WTC11 (cell line): Measurements from ENCODE around the gene ATP5PB. TPM values are rescaled to one million over a fixed set of nuclear protein-coding genes. Genes with fewer than 3 reads are reported as not detected.

ENCODE experiments used
- ATAC-seq: fragments of 200-7000 bp; cut with Tn5 transposase; 2 replicates; pipeline ENCODE4 v1.10.0; 2021; ENCODE audit warnings: mild to moderate bottlenecking, moderate library complexity
- CTCF ChIA-PET: fragments of 300-600 bp; sonication (Branson Sonifier 250); formaldehyde crosslinking; loops from one replicate; lab custom pipeline; 2021; ENCODE audit warnings: antibody characterized with exemption; lab: Charles Lee
- POLR2A ChIA-PET: fragments of 350-600 bp; sonication (Branson Sonifier 250); formaldehyde crosslinking; loops from one replicate; lab custom pipeline; 2021; ENCODE audit warnings: antibody characterized with exemption; lab: Charles Lee
- DNase-seq: peaks from one replicate; pipeline ENCODE4 v3.0.0; 2021; ENCODE audit warnings: low spot score
- H3K27ac Mint-ChIP-seq: 2 replicates; pipeline ENCODE4 v1.8.0; 2021; ENCODE audit warnings: mixed read lengths
- H3K27me3 Mint-ChIP-seq: 2 replicates; pipeline ENCODE4 v1.8.0; 2021; ENCODE audit warnings: low read depth, mild to moderate bottlenecking, moderate library complexity, mixed read lengths
- H3K36me3 Mint-ChIP-seq: 2 replicates; pipeline ENCODE4 v1.8.0; 2021; ENCODE audit warnings: mixed read lengths
- H3K4me1 Mint-ChIP-seq: 2 replicates; pipeline ENCODE4 v1.8.0; 2022; ENCODE audit warnings: mixed read lengths
- H3K4me3 Mint-ChIP-seq: 2 replicates; pipeline ENCODE4 v1.8.0; 2021; ENCODE audit warnings: mild to moderate bottlenecking, moderate library complexity, mixed read lengths
- H3K9me3 Mint-ChIP-seq: 2 replicates; pipeline ENCODE4 v1.8.0; 2021; ENCODE audit warnings: mixed read lengths
- CREM ChIP-seq: sonication (generic); formaldehyde crosslinking; IDR thresholded peaks from 2 replicates; pipeline ENCODE4 v1.8.1; 2022; ENCODE audit warnings: mild to moderate bottlenecking, missing genetic modification reagents, moderate library complexity
- ELF4 ChIP-seq: sonication (generic); formaldehyde crosslinking; IDR thresholded peaks from 2 replicates; pipeline ENCODE4 v1.8.1; 2022; ENCODE audit warnings: low read depth, mild to moderate bottlenecking, moderate library complexity, missing genetic modification reagents
- EMX1 ChIP-seq: fragments of 250-450 bp; sonication (Bioruptor Pico); IDR thresholded peaks from 2 replicates; pipeline ENCODE4 v1.8.0; 2021; ENCODE audit warnings: mild to moderate bottlenecking
- ESRRA ChIP-seq: sonication (generic); formaldehyde crosslinking; IDR thresholded peaks from 2 replicates; pipeline ENCODE4 v1.8.1; 2022; ENCODE audit warnings: mild to moderate bottlenecking, missing genetic modification reagents, borderline replicate concordance
- FOXP4 ChIP-seq: sonication (generic); formaldehyde crosslinking; IDR thresholded peaks from 2 replicates; pipeline ENCODE4 v1.8.0; 2022; ENCODE audit warnings: mild to moderate bottlenecking, missing genetic modification reagents
- HMGA2 ChIP-seq: fragments of 250-450 bp; sonication (Bioruptor Pico); IDR thresholded peaks from 2 replicates; pipeline ENCODE4 v1.4.0; 2021; ENCODE audit warnings: mild to moderate bottlenecking, moderate library complexity
- NFYB ChIP-seq: sonication (generic); formaldehyde crosslinking; conservative IDR thresholded peaks from 2 replicates; pipeline ENCODE4 v1.8.0; 2022; ENCODE audit warnings: low read depth, missing genetic modification reagents
- PRRX2 ChIP-seq: fragments of 250-450 bp; sonication (Bioruptor Pico); IDR thresholded peaks from 2 replicates; pipeline ENCODE4 v1.8.0; 2021; ENCODE audit warnings: mild to moderate bottlenecking
- RORB ChIP-seq: fragments of 250-450 bp; sonication (Bioruptor Pico); IDR thresholded peaks from 2 replicates; pipeline ENCODE4 v1.9.0; 2021; ENCODE audit warnings: mild to moderate bottlenecking
- TCF7 ChIP-seq: sonication (generic); formaldehyde crosslinking; IDR thresholded peaks from 2 replicates; pipeline ENCODE4 v1.8.0; 2022; ENCODE audit warnings: mild to moderate bottlenecking, low read depth, missing genetic modification reagents, moderate library complexity
- ZNF263 ChIP-seq: sonication (generic); formaldehyde crosslinking; IDR thresholded peaks from 2 replicates; pipeline ENCODE4 v1.8.1; 2022; ENCODE audit warnings: low read depth, mild to moderate bottlenecking, moderate library complexity, missing genetic modification reagents
- ZNF317 ChIP-seq: sonication (generic); formaldehyde crosslinking; IDR thresholded peaks from 2 replicates; pipeline ENCODE4 v1.8.1; 2023; ENCODE audit warnings: low read depth, mild to moderate bottlenecking, moderate library complexity, missing genetic modification reagents, borderline replicate concordance
- ZNF396 ChIP-seq: fragments of 250-450 bp; sonication (Bioruptor Pico); IDR thresholded peaks from 2 replicates; pipeline ENCODE4 v1.8.0; 2021; ENCODE audit warnings: mild to moderate bottlenecking, moderate library complexity, borderline replicate concordance
- ZNF425 ChIP-seq: fragments of 250-450 bp; sonication (Bioruptor Pico); conservative IDR thresholded peaks from 2 replicates; pipeline ENCODE4 v1.9.0; 2021; ENCODE audit warnings: mild to moderate bottlenecking
- ZNF512 ChIP-seq: sonication (generic); formaldehyde crosslinking; IDR thresholded peaks from 2 replicates; pipeline ENCODE4 v1.8.1; 2022; ENCODE audit warnings: missing genetic modification reagents, borderline replicate concordance
- ZNF532 ChIP-seq: fragments of 250-450 bp; sonication (Bioruptor Pico); IDR thresholded peaks from 2 replicates; pipeline ENCODE4 v1.9.0; 2021; ENCODE audit warnings: mild to moderate bottlenecking, borderline replicate concordance
- total RNA-seq: library from RNA; stranded (reverse); gene quantifications from 3 replicates; pipeline ENCODE4 v1.2.3, GENCODE V29; 2021
- TF ChIP-seq, protein P1 (sequence below): sonication (generic); formaldehyde crosslinking; IDR thresholded peaks from 2 replicates; pipeline ENCODE4 v1.8.0; 2023; ENCODE audit warnings: mild to moderate bottlenecking, missing genetic modification reagents

ATP5PB gene
- total RNA-seq, 1 experiment from 2014 or later = 284 TPM

GRCh38 chr1:111466480-111466879 is 17.2 kb downstream of the ATP5PB start:
- H3K4me3 Mint-ChIP-seq = no peak overlapping the region
- ATAC-seq (no peak), DNase-seq (no peak)
- no peak overlapping the region for H3K27ac Mint-ChIP-seq
- TF ChIP-seq EMX1 (CRISPR knock-in tag) (no peak), ELF4 (CRISPR knock-in tag) (no peak)
- peaks cover 9% of the 10 kb centered on the region for H3K36me3 Mint-ChIP-seq
- H3K9me3 Mint-ChIP-seq = no peaks in the 10 kb centered on the region
- no peaks in the 10 kb centered on the region for H3K27me3 Mint-ChIP-seq
- ChIA-PET POLR2A (no interaction called here), CTCF (no interaction called here)
- no peaks in the 10 kb centered on the region for H3K4me1 Mint-ChIP-seq

- ATAC-seq (no peak), DNase-seq (no peak)
- Mint-ChIP-seq H3K4me3 (no peak overlapping the region), H3K36me3 (no peaks in the 10 kb centered on the region), H3K9me3 (no peaks in the 10 kb centered on the region), H3K27ac (no peak overlapping the region), H3K27me3 (no peaks in the 10 kb centered on the region), H3K4me1 (no peaks in the 10 kb centered on the region)
- CTCF ChIA-PET = no interaction called here
- TF ChIP-seq TCF7 (CRISPR knock-in tag) = no peak
- no peak for TF ChIP-seq ZNF532 (CRISPR knock-in tag)
- no peak for TF ChIP-seq ZNF512 (CRISPR knock-in tag)
- TF ChIP-seq ZNF425 (CRISPR knock-in tag) = no peak
- TF ChIP-seq PRRX2 = no peak
- no peak for TF ChIP-seq CREM (CRISPR knock-in tag)
- no peak for TF ChIP-seq NFYB (CRISPR knock-in tag)
- no peak for TF ChIP-seq ESRRA (CRISPR knock-in tag)
- TF ChIP-seq, protein P1, sequence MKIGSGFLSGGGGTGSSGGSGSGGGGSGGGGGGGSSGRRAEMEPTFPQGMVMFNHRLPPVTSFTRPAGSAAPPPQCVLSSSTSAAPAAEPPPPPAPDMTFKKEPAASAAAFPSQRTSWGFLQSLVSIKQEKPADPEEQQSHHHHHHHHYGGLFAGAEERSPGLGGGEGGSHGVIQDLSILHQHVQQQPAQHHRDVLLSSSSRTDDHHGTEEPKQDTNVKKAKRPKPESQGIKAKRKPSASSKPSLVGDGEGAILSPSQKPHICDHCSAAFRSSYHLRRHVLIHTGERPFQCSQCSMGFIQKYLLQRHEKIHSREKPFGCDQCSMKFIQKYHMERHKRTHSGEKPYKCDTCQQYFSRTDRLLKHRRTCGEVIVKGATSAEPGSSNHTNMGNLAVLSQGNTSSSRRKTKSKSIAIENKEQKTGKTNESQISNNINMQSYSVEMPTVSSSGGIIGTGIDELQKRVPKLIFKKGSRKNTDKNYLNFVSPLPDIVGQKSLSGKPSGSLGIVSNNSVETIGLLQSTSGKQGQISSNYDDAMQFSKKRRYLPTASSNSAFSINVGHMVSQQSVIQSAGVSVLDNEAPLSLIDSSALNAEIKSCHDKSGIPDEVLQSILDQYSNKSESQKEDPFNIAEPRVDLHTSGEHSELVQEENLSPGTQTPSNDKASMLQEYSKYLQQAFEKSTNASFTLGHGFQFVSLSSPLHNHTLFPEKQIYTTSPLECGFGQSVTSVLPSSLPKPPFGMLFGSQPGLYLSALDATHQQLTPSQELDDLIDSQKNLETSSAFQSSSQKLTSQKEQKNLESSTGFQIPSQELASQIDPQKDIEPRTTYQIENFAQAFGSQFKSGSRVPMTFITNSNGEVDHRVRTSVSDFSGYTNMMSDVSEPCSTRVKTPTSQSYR (CRISPR knock-in tag) = no peak
- TF ChIP-seq ZNF263 = no peak
- no peak for TF ChIP-seq RORB (CRISPR knock-in tag)
- no peak for TF ChIP-seq HMGA2
- TF ChIP-seq FOXP4 = no peak
- no peak for TF ChIP-seq ZNF396 (CRISPR knock-in tag)
- TF ChIP-seq ZNF317 (CRISPR knock-in tag) = no peak
- TF ChIP-seq, all 79 proteins: peak for 0
- POLR2A ChIA-PET = no interaction called here
Observed at GRCh38 chr1:111467865-111468716, 18.8 kb downstream of the ATP5PB start.
